Mucosa of descending colon (tissue), 3 donors: ENCODE measurements around the gene TCF7L2. TPM values are rescaled to one million over a fixed set of nuclear protein-coding genes. Genes with fewer than 3 reads are reported as not detected.

Experiments used
- ATAC-seq: fragments of 200-7000 bp; cut with Tn5 transposase; one replicate; pipeline ENCODE4 v1.9.1; 2020; ENCODE audit warnings: mild to moderate bottlenecking, moderate library complexity
- DNase-seq, 3 donors: peaks; one replicate each; pipeline ENCODE4 v3.0.0-alpha.2; 2020
- H3K36me3 ChIP-seq: fragments of 200-600 bp; one replicate; pipeline ENCODE4 v1.8.0; 2021; ENCODE audit warnings: low read depth, mild to moderate bottlenecking
- H3K4me1 ChIP-seq: fragments of 200-600 bp; one replicate; pipeline ENCODE4 v1.8.0; 2021; ENCODE audit warnings: low read depth, mild to moderate bottlenecking
- H3K4me3 ChIP-seq: fragments of 200-600 bp; one replicate; pipeline ENCODE4 v1.8.0; 2021; ENCODE audit warnings: mild to moderate bottlenecking
- H3K9me3 ChIP-seq: fragments of 200-600 bp; one replicate; pipeline ENCODE4 v1.8.0; 2021; ENCODE audit warnings: mild to moderate bottlenecking
- CTCF ChIP-seq: fragments of 200-600 bp; IDR thresholded peaks from one replicate; pipeline ENCODE4 v1.8.0; 2022; ENCODE audit warnings: antibody characterized with exemption, mild to moderate bottlenecking
- intact Hi-C, 2 donors: fragments of 100-400 bp; cut with DNase I in 1 of 2; cut with micrococcal nuclease in 1 of 2; formaldehyde crosslinking; loops; one replicate each; pipeline versions ENCODE4 v1.11.0 to v1.11.1; 2022; cut with DNase I, micrococcal nuclease
- total RNA-seq, 3 donors: library from RNA; stranded (reverse); fragmentation: NEBNext Ultra II Directional in 2 of 3; extraction: Animal tissue kit (Norgen Biotek cat#: 25700) in 2 of 3; gene quantifications; one replicate each; pipeline versions ENCODE4 v1.2.1 to v1.2.4, GENCODE V29; 2021 to 2023
- donor health status: DM: no; HTN: no; CAD: no; lungs with moderate emphysema.
- donor health status: DM: no; HTN: no; CAD: no.
- donor health status: DM: no; HTN: yes; CAD: no.

The TCF7L2 gene
- total RNA-seq, 3 donors from 2014 or later, result 99.6 to 182 (median 102) TPM

GRCh38 chr10:113113241-113113640, 163.2 kb downstream of the TCF7L2 start:
- Histone ChIP-seq H3K4me3 (no peak overlapping the region), H3K36me3 (no peaks in the 10 kb centered on the region), H3K9me3 (no peaks in the 10 kb centered on the region), H3K4me1 (peaks cover 8% of the 10 kb centered on the region)
- TF ChIP-seq CTCF, result no peak
- ATAC-seq (no peak), DNase-seq (no peak)
- intact Hi-C loops, result no loop called here

- Histone ChIP-seq H3K36me3 (no peaks in the 10 kb centered on the region), H3K9me3 (no peaks in the 10 kb centered on the region), H3K4me3 (no peak overlapping the region), H3K4me1 (peaks cover 8% of the 10 kb centered on the region)
- TF ChIP-seq CTCF, result no peak
- intact Hi-C loops, result no loop called here
- ATAC-seq (no peak), DNase-seq (no peak)
Measured at GRCh38 chr10:113113918-113114317, 163.9 kb downstream of the TCF7L2 start.

GRCh38 chr10:113115556-113115955, 165.5 kb downstream of the TCF7L2 start:
- no peaks in the 10 kb centered on the region for H3K36me3 ChIP-seq
- intact Hi-C loops, result no loop called here
- H3K9me3 ChIP-seq, result no peaks in the 10 kb centered on the region
- DNase-seq (no peak), ATAC-seq (no peak)
- no peak overlapping the region for H3K4me3 ChIP-seq
- H3K4me1 ChIP-seq, result peaks cover 8% of the 10 kb centered on the region
- TF ChIP-seq CTCF, result no peak

GRCh38 chr10:113118882-113119281, 168.8 kb downstream of the TCF7L2 start:
- Histone ChIP-seq H3K4me1 (no peaks in the 10 kb centered on the region), H3K4me3 (no peak overlapping the region), H3K9me3 (no peaks in the 10 kb centered on the region), H3K36me3 (no peaks in the 10 kb centered on the region)
- DNase-seq, result no peak
- intact Hi-C loops, result no loop called here
- TF ChIP-seq CTCF, result no peak
- no peak for ATAC-seq

GRCh38 chr10:113119801-113120200, 169.8 kb downstream of the TCF7L2 start:
- ATAC-seq (no peak), DNase-seq (no peak)
- Histone ChIP-seq H3K4me3 (no peak overlapping the region), H3K4me1 (no peaks in the 10 kb centered on the region), H3K36me3 (no peaks in the 10 kb centered on the region), H3K9me3 (no peaks in the 10 kb centered on the region)
- TF ChIP-seq CTCF, result no peak
- intact Hi-C loops, result no loop called here

GRCh38 chr10:113121153-113121552, 171.1 kb downstream of the TCF7L2 start:
- ATAC-seq (no peak), DNase-seq (no peak)
- no peak overlapping the region for H3K4me3 ChIP-seq
- intact Hi-C loops, result no loop called here
- TF ChIP-seq CTCF, result no peak
- H3K36me3 ChIP-seq, result no peaks in the 10 kb centered on the region
- H3K9me3 ChIP-seq, result no peaks in the 10 kb centered on the region
- no peaks in the 10 kb centered on the region for H3K4me1 ChIP-seq
